Measurements from ENCODE around the gene GABRA4.

GABRA4 gene

DNA sequence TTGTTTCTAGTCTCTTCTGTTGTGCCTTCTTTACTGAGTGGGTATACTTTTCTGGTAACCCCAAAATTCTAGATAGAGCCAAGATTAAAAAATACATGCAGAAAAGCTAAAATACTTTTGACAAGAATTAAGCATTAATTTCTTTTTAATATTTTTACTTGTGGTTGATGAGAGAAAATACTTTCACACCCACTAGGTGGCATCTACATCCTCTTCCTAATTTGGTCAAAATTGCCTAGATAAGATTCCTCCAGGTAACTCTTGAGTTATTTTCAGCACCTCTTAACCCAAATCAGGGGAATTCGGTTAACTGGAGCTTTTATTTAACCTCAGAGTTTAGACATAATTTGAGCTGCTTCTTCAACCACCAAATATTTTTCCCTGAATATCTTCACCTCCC, 55.9 kb downstream of the GABRA4 start:
- TF ChIP-seq ZFP30 (CRISPR knock-in tag; IDR thresholded peaks at IDR 0.05) = no peak
- no peak for TF ChIP-seq ZFP3 (CRISPR knock-in tag; IDR thresholded peaks at IDR 0.05)
- no peak for TF ChIP-seq ESRRG (CRISPR knock-in tag; IDR thresholded peaks at IDR 0.05)
- TF ChIP-seq TCF4 (CRISPR knock-in tag; IDR thresholded peaks at IDR 0.05; ENCODE audit: borderline replicate concordance) = no peak
- TF ChIP-seq BACH2 (CRISPR knock-in tag; IDR thresholded peaks at IDR 0.05; ENCODE audit: borderline replicate concordance) = no peak
- no peak for TF ChIP-seq CSDC2 (CRISPR knock-in tag; IDR thresholded peaks at IDR 0.05)
- TF ChIP-seq ARNTL (CRISPR knock-in tag; IDR thresholded peaks at IDR 0.05; ENCODE audit: borderline replicate concordance, low read depth) = no peak
- no peak for TF ChIP-seq PPARA (CRISPR knock-in tag; IDR thresholded peaks at IDR 0.05; ENCODE audit: borderline replicate concordance)
- TF ChIP-seq, protein P1, sequence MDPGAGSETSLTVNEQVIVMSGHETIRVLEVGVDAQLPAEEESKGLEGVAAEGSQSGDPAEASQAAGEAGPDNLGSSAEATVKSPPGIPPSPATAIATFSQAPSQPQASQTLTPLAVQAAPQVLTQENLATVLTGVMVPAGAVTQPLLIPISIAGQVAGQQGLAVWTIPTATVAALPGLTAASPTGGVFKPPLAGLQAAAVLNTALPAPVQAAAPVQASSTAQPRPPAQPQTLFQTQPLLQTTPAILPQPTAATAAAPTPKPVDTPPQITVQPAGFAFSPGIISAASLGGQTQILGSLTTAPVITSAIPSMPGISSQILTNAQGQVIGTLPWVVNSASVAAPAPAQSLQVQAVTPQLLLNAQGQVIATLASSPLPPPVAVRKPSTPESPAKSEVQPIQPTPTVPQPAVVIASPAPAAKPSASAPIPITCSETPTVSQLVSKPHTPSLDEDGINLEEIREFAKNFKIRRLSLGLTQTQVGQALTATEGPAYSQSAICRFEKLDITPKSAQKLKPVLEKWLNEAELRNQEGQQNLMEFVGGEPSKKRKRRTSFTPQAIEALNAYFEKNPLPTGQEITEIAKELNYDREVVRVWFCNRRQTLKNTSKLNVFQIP (CRISPR knock-in tag; IDR thresholded peaks at IDR 0.05; ENCODE audit: borderline replicate concordance, low read depth) = no peak
- no peak for TF ChIP-seq ZC3H10 (CRISPR knock-in tag; IDR thresholded peaks at IDR 0.05)
- TF ChIP-seq TOX (CRISPR knock-in tag; IDR thresholded peaks at IDR 0.05; ENCODE audit: borderline replicate concordance) = no peak
- TF ChIP-seq, protein P2, sequence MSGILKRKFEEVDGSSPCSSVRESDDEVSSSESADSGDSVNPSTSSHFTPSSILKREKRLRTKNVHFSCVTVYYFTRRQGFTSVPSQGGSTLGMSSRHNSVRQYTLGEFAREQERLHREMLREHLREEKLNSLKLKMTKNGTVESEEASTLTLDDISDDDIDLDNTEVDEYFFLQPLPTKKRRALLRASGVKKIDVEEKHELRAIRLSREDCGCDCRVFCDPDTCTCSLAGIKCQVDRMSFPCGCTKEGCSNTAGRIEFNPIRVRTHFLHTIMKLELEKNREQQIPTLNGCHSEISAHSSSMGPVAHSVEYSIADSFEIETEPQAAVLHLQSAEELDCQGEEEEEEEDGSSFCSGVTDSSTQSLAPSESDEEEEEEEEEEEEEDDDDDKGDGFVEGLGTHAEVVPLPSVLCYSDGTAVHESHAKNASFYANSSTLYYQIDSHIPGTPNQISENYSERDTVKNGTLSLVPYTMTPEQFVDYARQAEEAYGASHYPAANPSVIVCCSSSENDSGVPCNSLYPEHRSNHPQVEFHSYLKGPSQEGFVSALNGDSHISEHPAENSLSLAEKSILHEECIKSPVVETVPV (CRISPR knock-in tag; IDR thresholded peaks at IDR 0.05) = no peak
- TF ChIP-seq GLIS3 (CRISPR knock-in tag; IDR thresholded peaks at IDR 0.05) = no peak
- no peak for TF ChIP-seq ZNF70 (CRISPR knock-in tag; IDR thresholded peaks at IDR 0.05)
- TF ChIP-seq, protein P3, sequence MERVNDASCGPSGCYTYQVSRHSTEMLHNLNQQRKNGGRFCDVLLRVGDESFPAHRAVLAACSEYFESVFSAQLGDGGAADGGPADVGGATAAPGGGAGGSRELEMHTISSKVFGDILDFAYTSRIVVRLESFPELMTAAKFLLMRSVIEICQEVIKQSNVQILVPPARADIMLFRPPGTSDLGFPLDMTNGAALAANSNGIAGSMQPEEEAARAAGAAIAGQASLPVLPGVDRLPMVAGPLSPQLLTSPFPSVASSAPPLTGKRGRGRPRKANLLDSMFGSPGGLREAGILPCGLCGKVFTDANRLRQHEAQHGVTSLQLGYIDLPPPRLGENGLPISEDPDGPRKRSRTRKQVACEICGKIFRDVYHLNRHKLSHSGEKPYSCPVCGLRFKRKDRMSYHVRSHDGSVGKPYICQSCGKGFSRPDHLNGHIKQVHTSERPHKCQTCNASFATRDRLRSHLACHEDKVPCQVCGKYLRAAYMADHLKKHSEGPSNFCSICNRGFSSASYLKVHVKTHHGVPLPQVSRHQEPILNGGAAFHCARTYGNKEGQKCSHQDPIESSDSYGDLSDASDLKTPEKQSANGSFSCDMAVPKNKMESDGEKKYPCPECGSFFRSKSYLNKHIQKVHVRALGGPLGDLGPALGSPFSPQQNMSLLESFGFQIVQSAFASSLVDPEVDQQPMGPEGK (CRISPR knock-in tag; IDR thresholded peaks at IDR 0.05; ENCODE audit: borderline replicate concordance) = no peak
- TF ChIP-seq, protein P4, sequence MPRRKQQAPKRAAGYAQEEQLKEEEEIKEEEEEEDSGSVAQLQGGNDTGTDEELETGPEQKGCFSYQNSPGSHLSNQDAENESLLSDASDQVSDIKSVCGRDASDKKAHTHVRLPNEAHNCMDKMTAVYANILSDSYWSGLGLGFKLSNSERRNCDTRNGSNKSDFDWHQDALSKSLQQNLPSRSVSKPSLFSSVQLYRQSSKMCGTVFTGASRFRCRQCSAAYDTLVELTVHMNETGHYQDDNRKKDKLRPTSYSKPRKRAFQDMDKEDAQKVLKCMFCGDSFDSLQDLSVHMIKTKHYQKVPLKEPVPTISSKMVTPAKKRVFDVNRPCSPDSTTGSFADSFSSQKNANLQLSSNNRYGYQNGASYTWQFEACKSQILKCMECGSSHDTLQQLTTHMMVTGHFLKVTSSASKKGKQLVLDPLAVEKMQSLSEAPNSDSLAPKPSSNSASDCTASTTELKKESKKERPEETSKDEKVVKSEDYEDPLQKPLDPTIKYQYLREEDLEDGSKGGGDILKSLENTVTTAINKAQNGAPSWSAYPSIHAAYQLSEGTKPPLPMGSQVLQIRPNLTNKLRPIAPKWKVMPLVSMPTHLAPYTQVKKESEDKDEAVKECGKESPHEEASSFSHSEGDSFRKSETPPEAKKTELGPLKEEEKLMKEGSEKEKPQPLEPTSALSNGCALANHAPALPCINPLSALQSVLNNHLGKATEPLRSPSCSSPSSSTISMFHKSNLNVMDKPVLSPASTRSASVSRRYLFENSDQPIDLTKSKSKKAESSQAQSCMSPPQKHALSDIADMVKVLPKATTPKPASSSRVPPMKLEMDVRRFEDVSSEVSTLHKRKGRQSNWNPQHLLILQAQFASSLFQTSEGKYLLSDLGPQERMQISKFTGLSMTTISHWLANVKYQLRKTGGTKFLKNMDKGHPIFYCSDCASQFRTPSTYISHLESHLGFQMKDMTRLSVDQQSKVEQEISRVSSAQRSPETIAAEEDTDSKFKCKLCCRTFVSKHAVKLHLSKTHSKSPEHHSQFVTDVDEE (CRISPR knock-in tag; IDR thresholded peaks at IDR 0.05) = no peak
- TF ChIP-seq SNAI2 (CRISPR knock-in tag; IDR thresholded peaks at IDR 0.05) = no peak
- no peak for TF ChIP-seq RARB (CRISPR knock-in tag; IDR thresholded peaks at IDR 0.05)
- TF ChIP-seq ZNF565 (CRISPR knock-in tag; conservative IDR thresholded peaks at IDR 0.05; ENCODE audit: low read depth) = no peak
- no peak for ATAC-seq

DNA sequence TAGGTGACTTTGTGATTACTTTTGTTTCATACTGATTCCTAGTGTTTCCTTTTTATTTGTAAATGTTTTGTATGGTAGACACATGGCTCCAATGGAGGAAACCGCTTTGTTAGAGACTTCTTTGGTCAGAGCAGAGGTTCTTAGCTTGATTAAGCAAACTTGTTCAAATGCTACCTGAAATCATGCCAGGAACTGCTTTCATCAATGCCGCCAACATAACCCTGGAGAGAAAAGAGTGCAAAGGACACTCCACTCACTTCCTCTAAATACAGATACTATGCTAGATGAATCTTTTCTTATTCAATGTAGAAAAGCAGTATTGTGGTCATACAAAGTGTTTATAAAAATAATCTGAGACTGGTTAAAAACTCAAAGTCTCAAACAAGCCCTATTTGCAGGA, 58.7 kb downstream of the GABRA4 start:
- TF ChIP-seq, protein P2 (CRISPR knock-in tag; IDR thresholded peaks at IDR 0.05) = no peak
- no peak for TF ChIP-seq GLIS3 (CRISPR knock-in tag; IDR thresholded peaks at IDR 0.05)
- TF ChIP-seq ZNF565 (CRISPR knock-in tag; conservative IDR thresholded peaks at IDR 0.05; ENCODE audit: low read depth) = no peak
- no peak for ATAC-seq

DNA sequence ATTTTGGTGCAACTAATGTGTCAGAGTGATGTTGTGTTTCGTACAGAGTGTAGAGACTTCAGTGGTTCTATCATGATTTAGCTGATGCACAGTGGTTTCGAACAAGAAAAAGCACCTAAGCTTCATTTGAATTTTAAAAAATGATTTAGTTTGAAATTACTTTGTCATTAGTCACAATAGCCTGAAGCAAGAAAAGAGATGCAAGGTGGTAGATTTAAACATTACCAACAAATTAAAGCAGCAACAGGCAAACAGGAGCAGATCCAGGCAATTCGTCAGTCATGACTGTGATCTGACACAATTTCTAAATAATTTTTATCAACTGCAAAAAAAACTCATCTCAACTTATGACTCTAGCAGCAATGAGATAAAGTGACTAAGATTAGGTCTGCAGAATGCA, 59.7 kb downstream of the GABRA4 start:
- ATAC-seq = no peak
- no peak for TF ChIP-seq ZFP3 (CRISPR knock-in tag; IDR thresholded peaks at IDR 0.05)

DNA sequence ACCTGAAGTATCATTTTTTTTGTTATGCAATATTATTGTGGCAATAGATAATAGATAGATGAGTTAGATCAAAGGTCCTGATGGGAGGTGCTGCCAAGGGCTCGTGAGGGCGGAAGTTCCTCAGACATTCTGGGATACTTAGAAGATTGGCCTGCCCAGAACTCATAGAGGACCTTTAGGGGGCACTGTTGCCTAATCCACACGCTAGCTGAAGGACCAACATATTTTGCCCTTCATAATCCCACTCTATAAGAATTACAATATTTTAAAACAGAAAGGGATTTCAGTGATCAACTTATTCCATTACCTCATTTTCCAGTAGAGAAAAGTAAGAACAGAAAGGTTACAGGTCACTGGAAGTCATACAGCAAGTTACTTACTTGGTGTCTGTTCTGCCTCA, 61.4 kb downstream of the GABRA4 start:
- peak; percentile 84 for ATAC-seq
- no peak for TF ChIP-seq OSR1 (CRISPR knock-in tag; IDR thresholded peaks at IDR 0.05)
- TF ChIP-seq, protein P2 (CRISPR knock-in tag; IDR thresholded peaks at IDR 0.05) = no peak
- TF ChIP-seq, protein P5, sequence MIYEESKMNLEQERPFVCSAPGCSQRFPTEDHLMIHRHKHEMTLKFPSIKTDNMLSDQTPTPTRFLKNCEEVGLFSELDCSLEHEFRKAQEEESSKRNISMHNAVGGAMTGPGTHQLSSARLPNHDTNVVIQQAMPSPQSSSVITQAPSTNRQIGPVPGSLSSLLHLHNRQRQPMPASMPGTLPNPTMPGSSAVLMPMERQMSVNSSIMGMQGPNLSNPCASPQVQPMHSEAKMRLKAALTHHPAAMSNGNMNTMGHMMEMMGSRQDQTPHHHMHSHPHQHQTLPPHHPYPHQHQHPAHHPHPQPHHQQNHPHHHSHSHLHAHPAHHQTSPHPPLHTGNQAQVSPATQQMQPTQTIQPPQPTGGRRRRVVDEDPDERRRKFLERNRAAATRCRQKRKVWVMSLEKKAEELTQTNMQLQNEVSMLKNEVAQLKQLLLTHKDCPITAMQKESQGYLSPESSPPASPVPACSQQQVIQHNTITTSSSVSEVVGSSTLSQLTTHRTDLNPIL (CRISPR knock-in tag; IDR thresholded peaks at IDR 0.05; ENCODE audit: low read depth) = no peak
- TF ChIP-seq ZFP30 (CRISPR knock-in tag; IDR thresholded peaks at IDR 0.05) = no peak
- no peak for TF ChIP-seq ZNF70 (CRISPR knock-in tag; IDR thresholded peaks at IDR 0.05)
- TF ChIP-seq RARB (CRISPR knock-in tag; IDR thresholded peaks at IDR 0.05) = no peak
- TF ChIP-seq ZC3H10 (CRISPR knock-in tag; IDR thresholded peaks at IDR 0.05) = no peak
- TF ChIP-seq, protein P4 (CRISPR knock-in tag; IDR thresholded peaks at IDR 0.05) = no peak
- no peak for TF ChIP-seq BACH2 (CRISPR knock-in tag; IDR thresholded peaks at IDR 0.05; ENCODE audit: borderline replicate concordance)

Data from SK-N-SH treated with all-trans-retinoic acid at 6 μM for 48 hours (cell line).